Measurements from ENCODE around the gene B4GALT6.

Gene B4GALT6

DNA sequence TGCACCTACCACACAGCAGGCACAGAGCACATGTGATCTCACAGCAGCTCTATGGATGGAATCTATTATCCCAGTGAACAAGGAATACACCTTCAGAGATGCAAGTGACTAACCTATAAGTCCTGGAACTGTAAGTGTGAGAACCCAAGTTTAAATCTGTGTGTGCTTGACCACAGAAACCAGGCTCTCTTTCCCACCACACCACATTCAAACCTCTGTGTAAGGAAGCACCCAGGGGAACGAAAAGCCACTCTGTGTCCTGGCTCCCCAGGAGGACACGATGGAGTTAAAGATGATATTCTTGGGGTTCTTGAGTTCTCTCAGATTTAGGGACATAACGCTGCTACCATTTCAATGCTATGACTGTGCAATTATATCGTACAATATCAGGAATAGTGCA is 53.8 kb downstream of the B4GALT6 start:
- no peak for DNase-seq

DNA sequence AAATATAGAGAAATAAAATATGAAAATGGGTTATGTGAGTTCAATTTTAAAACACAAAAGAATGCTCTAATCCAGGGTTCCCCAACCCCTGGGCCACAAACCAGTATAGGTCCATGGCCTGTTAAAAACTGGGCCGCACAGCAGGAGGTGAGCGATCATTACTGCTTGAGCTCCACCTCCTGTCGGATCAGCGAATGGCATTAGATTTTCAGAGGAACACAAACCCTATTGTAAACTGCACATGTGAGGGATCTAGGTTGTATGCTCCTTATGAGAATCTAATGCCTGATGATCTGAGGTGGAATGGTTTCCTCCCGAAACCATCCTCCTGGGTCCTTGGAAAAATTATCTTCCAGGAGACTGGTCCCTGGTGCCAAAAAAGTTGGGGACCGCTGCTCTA is 58.0 kb downstream of the B4GALT6 start:
- no peak for DNase-seq

DNA sequence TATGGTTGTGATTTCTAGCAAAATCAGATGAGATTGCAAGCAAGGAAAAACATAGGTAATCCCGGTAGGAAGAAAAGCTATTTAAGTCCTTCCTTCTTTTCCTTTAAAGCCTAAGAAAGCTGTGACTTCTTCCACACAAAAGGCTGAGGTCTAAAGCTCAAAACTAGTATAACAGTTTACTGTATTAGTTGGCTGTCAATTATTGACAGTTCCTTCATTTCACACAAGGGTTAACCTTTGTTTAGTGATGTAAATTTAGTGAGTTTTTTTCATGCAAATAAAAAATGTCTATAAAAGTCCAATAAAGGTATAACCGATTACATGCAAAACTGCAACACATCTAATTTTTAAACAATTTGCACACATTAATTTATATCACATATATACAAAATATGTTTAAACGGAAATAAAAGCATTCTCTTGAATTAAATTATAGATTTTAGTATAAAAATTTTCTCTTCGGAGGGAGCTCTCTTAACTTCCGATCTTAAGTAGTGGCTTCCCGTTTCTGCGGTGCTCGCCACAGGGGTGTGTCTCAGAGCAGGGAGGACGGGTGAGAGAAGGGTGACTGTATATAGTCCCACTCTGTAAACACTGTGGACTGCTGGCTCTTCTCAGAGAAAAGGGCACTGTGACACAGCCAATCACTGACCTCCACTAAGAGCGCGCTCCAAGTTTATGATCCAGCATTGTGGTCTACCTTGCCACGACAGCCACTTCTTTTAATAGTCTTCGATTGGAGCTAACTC is 59.3 kb downstream of the B4GALT6 start:
- DNase-seq, result no peak

DNA sequence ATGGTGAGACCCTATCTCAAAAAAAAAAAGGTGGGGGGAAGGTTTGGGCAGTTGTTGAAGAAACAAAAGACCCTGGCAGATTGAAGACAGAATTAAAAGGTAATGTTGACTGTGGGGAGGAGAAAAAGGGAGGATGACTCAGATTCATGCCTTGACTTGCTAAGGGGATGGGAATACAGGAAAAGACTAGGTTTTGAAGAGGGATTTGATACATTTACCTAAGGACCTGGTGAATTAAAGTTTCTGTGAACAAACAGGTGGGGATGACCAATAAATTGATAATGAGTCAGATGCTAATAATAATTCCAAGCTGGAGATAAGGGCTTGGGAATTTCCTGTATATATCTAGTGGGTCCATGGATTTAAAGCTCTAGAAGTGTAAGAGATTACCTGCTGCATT is 65.1 kb downstream of the B4GALT6 start:
- DNase-seq, result no peak

DNA sequence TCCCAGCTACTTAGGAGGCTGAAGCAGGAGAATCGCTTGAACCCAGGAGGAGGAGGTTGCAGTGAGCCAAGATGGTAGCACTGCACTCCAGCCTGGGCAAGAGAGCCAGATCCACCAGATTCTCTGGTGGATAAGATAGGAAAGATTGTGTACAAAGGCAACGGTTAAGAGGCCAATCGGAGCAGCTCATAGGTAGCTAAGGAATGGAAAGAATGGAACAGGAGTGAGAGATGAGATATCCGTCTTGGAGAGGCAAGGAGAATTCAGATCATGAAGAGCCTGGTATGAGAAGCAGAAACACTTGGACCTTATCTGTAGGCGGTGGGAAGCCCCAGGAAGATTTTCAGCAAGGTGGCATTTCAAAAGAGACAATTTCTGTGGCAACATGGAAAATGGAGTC is 65.6 kb downstream of the B4GALT6 start:
- DNase-seq, result no peak

DNA sequence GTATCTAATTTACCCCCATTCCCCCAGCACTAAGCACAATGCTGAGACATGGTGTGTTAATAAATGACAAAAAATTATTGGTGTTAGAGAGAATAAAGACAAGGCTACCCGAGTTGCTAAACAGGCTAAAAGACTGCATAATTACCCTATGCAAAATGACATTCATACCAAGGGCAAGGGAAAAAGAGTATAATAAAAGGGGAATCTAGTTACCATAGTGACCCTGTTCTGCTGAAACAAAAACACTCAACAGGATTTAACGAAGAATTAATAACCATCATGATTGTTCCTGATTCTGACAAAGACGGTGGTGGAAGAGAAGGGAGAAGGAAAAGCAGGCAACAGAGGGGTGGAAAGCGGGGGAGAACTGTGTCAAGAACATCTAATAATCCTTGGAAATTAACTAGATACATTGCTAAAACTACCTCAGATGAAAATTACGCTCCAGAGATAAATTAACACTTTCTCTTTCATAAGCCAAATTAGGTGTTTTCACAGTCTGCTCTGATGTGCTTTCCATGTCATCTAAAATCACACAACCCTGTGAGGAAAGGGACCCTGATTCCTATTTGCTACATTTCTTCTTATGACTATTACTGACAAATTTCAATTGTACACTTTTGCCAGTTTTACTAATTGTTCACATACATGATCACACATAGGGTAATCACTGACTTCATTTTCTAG is 67.2 kb downstream of the B4GALT6 start:
- DNase-seq, result no peak

DNA sequence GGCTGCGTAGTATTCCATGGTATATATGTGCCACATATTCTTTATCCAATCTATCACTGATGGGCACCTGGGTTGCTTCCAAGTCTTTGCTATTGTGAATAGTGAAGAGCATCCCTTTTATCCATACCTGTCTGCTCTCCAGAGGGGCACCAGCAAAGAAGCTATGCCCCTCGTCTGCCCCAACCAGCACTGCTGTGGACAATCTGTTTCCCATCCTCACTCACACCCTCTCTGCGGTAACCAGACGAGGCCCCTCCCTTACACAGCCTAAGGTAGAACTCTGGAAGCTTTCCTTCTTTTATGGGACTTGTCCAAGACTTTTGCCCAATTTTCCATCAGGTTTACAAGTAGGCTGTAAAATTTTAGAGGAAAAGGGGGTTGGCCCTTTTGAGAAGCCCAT is 67.8 kb downstream of the B4GALT6 start:
- DNase-seq, result no peak

DNA sequence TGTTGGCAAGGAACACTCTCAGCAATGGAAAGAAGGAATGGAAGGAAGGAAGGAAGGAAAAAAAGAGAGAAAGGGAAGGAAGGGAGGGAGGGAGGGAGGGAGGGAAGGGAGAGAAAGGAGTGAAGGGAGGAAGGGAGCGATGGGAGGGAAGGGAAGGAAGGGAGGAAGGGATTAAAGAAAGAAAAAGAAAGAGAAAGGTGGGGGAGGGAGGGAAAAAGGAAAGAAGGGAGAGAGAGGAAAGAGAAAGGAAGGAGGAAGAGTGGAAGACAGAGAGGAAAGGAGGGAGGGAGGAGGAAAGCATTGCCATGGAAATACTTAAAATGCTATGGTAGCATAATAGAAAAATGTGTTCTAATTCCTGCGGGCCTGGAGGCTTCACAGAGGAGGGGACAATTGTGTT is 70.3 kb downstream of the B4GALT6 start:
- no peak for DNase-seq

DNA sequence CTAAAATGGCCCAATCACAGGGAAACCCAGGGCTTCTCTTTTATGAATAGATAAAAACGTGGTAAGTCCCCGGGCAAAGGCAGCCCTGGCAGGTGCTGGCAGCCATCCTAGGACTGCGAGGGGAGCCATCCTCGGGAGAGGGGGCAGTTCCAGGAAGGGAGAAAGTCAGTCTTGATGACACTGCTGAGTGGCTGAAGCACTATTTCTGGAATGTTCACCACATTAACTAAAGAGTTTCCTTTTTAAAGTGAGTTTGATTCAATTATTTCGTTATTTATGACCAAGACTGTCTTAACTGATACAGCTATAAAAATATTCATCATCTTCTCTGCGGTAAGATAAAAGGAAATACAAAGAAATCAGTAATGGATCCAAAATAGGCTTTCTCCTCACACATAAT is 72.3 kb downstream of the B4GALT6 start:
- DNase-seq, result no peak

DNA sequence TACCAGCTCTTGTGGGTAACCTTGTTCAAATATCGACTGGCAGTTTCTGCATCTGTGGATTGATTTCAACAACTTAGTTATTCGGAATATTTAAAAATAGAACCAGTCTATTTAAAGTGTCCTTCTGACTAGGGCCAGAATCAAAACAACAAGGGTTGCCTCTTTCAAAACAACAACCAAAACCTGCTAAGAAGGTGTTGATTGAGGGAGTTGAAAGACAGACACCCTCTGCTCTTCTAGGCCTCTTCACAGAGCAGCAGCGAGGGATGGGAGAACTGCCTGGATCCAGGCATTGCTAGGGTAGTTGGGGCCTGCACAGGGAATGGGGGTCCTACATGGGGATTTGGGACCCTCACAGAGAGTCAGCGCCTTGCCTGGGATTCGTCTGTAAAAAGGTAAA is 72.9 kb downstream of the B4GALT6 start:
- no peak for DNase-seq

DNA sequence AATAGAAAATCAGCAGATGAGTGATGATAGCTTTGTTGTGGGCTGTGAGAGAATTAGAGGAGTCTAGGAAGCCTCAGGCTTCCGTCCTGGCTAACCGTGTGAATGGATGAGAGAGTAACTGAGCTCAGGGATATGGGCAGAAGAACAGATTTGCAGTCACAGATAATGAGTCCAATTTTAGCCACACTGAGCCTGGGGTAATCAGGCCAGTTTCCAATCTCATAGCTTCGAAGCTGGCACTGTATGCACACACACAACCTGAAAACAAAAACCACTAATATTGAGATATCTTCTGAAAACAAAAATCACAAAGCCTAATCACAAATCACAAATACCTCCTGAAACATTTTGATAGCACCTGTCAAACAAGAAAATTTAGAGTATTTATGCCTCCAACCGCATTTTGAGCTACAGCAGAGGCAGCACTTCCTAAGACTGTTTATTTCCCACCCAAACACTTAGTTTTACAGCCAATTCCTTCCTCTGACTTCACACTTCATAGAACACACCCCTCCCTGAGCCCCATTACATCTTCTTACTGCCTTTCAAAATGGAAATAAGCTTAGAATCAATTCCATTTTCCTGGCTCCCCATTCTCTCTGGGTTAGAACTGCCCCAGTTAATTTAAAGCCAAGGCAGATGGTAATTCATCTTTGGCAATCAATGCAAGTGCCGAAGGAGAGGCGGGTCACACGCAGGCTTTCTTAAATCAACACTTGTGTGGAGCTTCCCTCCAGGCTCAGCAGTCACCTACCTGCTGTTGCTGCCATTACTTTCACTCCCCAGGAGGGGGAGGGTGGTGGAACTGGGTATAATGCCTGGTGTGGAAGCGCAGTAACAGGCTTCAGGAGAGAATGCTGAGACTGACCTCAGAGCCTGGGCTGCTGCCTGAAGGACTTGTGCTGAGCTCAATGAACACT is 73.8 kb downstream of the B4GALT6 start:
- DNase-seq, result no peak

DNA sequence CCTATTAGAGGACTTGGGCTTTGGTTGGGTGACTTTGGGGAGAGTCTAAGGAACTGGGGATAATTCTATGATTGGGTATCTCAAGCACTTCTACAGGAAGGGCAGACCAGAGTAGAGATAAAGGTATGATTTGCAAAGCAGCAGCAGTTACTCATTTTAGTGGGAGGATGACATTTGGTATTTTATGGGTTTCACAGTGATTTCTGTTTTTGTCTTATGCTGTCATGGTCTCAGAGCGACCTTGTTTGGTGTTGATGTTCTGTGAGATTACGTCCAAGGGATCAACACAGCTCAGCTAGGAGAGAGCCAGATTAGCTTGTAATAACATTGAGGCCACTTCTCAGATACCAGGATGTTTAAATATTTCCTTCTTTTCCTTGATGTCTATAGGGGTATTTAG is 74.5 kb downstream of the B4GALT6 start:
- DNase-seq, result no peak

DNA sequence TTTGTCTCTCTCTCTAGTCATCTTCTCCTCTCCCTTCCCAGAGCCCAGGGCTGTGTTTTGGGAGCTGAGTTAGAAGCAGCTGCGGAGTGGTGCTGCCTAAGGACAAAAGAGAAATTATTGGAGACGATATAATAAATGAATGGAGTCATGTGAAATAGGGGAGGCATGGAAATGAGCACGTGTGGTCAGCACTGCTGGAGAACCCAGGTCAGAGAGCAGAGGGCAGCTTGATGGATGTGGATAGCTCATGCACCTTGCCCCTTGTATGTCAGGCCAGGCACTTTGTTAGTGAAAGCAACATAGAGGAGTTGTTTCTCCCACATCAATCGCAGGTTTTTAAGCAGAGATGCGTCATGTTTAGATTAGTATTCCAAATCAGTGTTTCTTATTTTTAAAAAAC is 77.0 kb downstream of the B4GALT6 start:
- no peak for DNase-seq

DNA sequence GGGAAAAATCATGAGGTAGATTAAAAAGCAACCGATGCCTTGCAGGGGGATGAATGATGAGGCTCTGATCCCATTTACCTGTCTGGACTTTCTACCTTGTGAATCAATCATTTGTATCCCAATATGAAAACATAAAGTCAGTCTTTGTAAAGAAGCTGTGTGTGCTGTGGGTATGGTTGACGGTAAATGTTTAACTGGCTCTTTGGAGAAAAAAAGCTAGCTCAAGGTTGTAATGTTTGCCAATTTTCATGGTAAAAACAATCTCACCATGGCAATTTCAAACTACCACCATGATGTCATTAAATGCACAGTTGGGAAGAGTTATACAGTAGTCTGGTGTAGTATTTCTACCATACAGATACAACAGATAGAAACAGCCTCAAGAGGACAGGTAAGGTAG is 78.1 kb downstream of the B4GALT6 start:
- DNase-seq, result no peak

DNA sequence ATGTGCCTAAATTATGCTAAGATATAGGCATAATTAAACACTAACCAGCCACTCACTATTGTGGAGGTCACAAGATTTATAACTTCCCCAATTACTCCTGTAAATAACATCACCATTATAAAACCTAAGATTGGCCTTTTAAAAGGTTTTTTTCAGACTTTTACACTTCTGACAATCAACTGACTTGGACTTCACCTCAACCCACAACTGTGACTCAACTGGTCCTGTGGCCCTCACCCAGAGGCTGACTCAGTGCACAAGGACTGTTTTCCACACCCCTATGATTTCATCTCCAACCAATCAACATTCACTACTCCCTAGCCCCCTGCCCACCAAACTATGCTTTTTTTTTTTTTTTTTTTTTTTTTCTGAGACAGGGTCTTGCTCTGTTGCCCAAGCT is 81.1 kb downstream of the B4GALT6 start:
- no peak for DNase-seq

DNA sequence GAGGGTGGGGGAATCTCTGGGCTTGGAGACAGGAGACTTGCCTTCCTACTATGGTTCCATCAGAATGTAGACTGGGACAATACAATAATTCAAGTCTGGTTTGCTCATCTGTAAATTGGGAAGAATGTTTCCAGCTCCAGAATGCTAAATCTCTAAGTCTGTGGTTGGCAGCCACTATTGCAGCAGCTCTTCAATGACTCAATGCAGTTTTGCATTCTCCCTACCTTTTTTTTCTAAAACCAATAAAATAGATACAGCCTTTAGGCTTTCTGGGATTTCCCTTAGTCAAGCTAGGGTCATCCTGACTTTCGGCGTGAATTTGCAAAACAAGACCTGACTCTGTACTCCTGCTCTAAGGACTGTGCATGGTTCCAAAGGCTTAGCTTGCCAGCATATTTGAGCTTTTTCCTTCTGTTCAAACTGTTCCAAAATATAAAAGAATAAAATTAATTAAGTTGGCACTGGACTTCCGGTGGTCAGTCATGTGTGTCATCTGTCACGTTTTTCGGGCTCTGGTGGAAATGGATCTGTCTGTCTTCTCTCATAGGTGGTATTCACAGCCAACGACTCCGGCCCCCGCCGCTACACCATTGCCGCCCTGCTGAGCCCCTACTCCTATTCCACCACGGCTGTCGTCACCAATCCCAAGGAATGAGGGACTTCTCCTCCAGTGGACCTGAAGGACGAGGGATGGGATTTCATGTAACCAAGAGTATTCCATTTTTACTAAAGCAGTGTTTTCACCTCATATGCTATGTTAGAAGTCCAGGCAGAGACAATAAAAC is 86.2 kb downstream of the B4GALT6 start:
- DNase-seq, result no peak

DNA sequence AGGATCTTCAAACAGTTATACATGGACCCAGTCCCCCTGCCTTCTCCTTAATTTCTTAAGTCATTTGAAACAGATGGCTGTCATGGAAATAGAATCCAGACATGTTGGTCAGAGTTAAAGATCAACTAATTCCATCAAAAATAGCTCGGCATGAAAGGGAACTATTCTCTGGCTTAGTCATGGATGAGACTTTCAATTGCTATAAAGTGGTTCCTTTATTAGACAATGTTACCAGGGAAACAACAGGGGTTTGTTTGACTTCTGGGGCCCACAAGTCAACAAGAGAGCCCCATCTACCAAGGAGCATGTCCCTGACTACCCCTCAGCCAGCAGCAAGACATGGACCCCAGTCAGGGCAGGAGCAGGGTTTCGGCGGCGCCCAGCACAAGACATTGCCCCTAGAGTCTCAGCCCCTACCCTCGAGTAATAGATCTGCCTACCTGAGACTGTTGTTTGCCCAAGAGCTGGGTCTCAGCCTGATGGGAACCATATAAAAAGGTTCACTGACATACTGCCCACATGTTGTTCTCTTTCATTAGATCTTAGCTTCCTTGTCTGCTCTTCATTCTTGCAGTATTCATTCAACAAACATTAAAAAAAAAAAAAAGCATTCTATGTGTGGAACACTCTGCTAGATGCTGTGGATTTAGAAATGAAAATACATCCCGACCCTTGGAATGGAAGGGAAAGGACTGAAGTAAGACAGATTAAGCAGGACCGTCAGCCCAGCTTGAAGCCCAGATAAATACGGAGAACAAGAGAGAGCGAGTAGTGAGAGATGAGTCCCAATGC is 88.1 kb downstream of the B4GALT6 start:
- DNase-seq, result no peak

DNA sequence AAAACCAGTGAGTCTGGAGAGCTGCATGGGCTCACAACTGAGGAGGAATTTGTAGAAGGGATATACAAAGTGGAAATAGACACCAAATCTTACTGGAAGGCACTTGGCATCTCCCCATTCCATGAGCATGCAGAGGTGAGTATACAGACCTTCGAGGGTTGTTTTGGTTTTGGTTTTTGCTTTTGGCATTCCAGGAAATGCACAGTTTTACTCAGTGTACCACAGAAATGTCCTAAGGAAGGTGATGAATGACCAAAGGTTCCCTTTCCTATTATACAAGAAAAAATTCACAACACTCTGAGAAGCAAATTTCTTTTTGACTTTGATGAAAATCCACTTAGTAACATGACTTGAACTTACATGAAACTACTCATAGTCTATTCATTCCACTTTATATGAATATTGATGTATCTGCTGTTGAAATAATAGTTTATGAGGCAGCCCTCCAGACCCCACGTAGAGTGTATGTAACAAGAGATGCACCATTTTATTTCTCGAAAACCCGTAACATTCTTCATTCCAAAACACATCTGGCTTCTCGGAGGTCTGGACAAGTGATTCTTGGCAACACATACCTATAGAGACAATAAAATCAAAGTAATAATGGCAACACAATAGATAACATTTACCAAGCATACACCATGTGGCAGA is 89.1 kb downstream of the B4GALT6 start:
- DNase-seq, result no peak

DNA sequence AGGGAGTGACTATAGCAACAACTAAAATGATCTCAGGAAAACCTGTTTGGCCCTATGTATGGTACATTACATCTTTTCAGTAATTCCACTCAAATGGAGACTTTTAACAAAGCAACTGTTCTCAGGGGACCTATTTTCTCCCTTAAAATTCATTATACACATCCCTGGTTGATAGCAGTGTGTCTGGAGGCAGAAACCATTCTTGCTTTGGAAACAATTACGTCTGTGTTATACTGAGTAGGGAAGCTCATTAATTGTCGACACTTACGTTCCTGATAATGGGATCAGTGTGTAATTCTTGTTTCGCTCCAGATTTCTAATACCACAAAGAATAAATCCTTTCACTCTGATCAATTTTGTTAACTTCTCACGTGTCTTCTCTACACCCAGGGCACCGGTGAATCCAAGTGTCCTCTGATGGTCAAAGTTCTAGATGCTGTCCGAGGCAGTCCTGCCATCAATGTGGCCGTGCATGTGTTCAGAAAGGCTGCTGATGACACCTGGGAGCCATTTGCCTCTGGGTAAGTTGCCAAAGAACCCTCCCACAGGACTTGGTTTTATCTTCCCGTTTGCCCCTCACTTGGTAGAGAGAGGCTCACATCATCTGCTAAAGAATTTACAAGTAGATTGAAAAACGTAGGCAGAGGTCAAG is 91.7 kb downstream of the B4GALT6 start:
- DNase-seq, result no peak

DNA sequence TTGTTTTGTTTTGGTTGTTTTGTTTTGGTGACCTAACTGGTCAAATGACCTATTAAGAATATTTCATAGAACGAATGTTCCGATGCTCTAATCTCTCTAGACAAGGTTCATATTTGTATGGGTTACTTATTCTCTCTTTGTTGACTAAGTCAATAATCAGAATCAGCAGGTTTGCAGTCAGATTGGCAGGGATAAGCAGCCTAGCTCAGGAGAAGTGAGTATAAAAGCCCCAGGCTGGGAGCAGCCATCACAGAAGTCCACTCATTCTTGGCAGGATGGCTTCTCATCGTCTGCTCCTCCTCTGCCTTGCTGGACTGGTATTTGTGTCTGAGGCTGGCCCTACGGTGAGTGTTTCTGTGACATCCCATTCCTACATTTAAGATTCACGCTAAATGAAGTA is 92.8 kb downstream of the B4GALT6 start, which contains the start of gene TTR:
TTR (plus strand) TSS at position 250 of the 400 bp plus-strand sequence; CDS start at position 276, 26 bp downstream.
- DNase-seq, result no peak

DNA sequence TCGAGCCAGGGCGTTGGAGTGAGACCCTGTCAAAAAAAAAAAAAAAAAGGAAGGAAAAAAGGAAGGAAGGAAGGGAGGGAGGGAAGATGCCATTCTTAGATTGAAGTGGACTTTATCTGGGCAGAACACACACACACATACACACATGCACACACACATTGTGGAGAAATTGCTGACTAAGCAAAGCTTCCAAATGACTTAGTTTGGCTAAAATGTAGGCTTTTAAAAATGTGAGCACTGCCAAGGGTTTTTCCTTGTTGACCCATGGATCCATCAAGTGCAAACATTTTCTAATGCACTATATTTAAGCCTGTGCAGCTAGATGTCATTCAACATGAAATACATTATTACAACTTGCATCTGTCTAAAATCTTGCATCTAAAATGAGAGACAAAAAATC is 93.3 kb downstream of the B4GALT6 start:
- no peak for DNase-seq
